ENCODE measurements around the gene CKAP2L.
"Not testable (repeated sequence)": the region's sequence is repeated elsewhere in the genome, so short reads cannot be mapped to it uniquely, and the experiment has no call there.

The CKAP2L gene

DNA sequence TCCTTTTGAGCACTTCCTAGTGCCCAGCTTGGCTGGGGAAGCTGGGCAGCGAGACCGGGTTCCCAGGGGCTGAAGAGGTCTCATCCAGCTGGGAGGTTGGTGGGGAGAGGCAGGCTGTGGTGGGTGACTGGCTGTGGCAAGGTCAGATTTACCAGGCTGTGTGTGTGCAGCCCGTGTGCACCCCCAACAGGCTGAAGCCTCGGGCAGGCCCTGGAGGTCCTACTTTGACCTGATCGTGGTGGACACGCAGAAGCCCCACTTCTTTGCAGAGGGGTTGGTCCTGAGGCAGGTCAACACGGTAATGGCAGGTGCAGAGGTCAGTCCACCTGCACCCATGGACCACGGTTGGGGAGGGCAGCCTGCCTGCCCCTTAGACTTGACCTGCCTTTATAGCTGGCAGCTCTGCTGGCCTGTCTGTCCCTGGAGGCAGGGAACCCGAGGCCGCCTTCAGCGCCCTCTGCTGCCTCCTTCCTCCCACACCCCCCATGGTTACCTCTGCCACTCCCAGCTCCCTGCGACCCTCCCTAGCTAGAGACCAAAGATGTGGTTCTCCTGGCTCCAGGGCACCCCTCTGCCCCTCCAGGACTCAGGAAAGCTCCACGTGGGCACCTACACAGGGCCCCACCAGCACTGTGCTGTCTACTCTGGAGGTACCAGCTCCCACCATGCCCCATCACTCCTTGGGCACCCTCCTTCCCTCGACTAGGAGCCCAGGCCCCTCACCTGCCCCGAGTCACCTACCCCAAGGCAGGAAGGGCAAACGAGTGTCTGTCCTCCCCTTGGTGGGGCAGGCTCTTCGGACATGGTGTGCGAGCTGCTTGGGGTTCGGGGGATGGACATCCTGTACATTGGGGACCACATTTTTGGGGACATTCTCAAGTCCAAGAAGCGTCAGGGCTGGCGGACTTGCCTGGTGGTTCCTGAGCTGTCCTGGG is 39.6 kb downstream of the CKAP2L start:
- no peak for DNase-seq

DNA sequence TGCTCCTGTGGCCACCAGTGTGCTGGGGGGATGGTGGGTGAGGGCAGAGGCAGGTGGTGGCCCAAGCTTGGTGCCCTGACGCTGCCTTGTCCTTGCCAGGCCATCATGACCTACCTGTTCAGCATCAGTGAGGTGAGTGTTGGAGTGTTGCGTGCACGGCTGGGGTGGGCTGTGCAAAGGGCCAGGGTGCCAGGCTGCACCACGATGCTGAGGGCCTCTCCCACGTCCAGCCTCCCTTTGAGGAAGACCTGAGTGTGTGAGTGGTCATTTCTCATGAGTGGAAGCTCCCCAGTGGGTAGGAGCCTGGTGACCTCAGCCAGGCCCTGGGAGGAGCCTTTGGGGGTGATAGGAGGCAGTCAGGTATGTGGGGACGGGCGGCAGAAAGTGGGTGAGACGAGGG is 40.4 kb downstream of the CKAP2L start:
- DNase-seq, result no peak

DNA sequence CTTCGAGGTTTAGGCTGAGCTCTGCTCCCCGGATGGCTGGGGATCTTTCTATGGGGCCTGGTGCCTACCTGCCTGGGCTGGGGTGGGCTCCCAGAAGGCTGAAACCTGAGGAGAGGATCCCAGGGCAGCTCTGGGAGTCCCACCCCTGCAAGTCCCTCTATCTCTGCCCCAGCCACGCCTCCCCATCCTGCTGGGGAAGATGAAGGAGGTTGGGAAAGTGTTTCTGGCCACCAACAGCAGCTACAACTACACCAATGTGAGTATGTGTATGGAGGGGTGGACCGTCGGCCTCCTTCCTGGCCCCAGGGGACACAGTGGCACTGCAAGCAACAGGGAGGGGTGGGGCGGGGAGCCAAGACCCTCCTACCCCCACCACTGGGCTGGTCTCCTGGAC is 40.9 kb downstream of the CKAP2L start:
- no peak for DNase-seq

DNA sequence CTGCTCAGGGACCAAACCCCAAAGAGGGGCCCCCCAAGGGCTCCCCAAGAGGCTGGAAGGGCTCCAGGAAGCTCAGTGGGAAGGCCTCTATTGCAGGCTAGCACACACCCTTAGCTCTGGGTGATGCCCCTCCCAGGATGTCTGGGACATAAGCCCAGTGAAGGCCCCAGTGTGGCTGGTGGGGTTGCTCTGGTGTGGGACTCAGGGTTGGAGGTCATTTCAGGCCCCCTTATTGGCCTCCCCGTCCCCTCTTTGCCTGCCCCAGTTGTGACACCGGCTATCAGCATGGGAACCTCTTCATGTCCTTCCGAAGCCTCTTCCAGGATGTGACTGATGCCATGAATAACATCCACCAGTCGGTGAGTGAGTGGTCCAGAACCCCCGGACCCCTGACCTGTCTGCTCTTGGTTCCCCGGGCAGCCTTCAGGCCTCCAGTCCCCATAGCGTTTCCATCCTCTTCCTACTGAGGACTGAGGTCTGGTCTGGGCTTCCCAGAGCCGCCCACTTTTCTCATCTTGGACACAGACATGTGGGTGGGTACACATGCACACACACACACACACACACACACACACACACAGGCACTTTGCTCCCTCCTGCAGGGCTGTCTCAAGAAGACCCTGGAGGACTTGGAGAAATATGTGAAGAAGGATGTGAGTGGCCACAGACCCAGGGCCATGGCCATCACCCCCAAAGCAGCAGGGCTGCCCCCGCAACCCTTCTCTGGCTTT is 41.4 kb downstream of the CKAP2L start:
- no peak for DNase-seq

DNA sequence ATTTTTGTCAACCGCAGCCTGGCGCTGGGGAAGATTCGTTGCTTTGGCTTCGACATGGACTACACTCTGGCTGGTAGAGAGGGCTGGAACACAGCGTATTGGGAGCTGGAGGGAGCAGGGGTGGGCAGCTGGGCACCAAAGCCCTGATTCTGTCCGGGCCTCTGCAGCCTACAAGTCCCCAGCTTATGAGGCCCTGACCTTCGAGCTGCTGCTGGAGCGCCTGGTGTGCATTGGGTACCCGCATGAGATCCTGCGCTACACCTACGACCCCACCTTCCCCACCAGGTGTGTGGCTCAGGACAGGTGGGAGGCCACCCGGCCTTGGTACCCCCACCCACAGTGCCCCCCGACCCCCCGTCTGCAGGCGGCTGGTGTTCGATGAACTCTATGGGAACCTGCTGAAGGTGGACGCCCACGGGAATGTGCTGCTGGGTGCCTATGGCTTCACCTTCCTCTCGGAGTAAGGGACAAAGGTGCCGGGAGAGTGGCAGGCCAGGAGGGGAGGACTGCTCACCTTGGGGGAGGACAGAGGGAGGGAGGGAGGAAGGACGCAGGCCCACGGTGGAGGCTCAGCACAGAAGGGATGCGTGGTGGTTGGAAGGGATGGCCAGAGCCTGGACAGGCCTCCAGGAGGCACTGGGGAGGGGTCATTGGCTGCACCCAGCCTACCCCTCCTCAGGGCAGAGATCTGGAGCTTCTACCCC is 42.4 kb downstream of the CKAP2L start:
- no peak for DNase-seq

DNA sequence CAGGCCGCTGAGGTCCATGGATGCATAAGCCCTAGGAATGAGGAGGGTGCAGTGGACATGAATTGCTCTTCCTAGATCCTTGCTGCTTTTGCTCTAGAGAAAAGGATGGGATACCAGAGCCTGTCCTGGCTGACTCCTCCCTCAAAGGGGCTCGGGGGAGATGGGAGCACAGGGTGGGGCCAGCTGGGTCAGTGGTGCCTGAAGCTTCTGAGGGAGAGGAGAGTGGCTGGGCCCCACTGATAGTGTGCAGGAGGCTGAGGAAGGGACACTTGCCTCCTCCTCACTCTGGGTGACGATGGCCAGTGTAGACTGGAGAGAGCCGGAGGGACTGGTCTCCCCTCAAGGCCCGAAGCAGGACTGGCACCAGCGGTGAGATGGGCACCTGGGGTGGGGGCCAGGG is 43.6 kb downstream of the CKAP2L start, which contains the start of gene NT5DC4:
NT5DC4 (plus strand) TSS at position 236 of the 400 bp plus-strand sequence; CDS start at position 296, 60 bp downstream.
- no peak for DNase-seq

GRCh38 chr2:112718863-112719370 is 45.5 kb downstream of the CKAP2L start:
- DNase-seq, result no peak

- not testable (repeated sequence) for DNase-seq
These were observed 47.5 kb downstream of the CKAP2L start for GRCh38 chr2:112716826-112717352.

GRCh38 chr2:112716094-112716493 is 48.3 kb downstream of the CKAP2L start:
- DNase-seq, result not testable (repeated sequence)

DNA sequence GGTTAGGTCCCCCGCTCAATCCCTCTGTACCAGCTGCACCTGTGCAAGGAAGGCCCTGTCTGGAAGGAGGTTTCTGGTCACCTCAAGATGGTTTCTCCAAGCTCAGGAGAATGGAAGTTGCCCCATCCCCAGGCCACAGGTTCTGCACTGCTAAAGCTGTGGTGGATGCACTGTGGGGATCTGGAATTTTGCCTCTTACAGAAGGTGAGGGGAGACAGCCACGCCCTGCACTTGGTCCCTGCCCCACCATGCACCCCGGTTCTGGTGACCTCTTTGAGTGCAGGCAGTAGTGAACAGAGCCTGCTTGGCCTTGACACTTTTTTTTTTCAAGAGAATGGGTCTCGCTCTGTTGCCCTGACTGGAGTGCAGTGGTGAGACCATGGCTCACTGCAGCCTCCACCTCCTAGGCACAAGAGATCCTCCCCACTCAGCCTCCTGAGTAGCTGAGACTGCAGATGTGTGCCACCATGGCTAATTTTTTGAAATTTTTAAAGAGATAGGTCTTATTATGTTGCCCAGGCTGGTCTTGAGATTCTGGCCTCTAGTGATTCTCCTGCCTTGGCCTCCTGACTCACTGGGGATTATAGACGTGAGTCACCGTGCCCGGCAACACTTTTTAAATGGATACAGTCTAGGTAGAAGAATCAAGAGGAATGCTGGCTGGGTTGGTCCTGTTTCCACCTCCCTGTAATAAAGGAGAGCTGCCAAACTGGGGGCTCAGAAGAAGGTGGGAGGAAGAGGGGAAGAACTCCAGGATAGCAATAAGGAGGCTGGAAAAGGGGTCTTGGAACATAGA is 49.4 kb downstream of the CKAP2L start:
- DNase-seq, result no peak

DNA sequence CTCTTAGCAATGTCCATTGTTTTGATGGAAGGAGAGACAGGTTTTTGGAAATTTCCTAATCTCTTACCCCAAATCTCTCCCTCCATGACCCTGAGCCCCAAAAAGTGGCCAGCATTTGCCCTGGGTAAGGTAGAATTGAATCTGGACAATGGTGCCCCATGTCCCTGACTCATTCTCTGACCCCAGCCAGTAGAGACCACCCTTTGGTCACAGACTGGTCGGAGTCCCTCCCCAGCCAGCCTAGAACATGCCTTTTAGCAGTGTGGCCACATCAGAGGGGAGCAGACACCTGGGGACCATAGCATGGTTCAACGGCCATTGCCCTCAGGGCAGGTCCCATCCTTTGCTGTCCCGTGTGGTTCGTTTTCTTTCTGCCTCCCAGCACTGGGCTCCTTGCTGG is 50.1 kb downstream of the CKAP2L start:
- no peak for DNase-seq

DNA sequence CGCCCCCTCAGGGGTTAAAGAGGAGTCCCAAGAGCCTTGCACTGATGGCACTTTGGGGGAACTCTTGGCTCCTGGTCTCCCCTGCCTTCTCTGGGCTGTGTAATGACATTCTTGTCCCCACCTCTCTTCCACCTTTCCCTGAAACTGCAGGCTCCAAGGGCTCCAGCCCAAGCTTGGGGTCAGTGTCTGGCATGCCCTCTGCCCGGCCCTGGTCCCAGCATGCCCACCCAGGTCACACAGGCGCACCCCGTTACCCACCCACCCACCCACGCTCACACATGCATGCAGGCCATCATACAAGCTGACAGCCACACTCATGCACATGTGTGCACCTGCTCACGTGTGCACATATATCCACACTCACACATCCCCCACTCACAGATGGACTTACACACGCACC is 50.5 kb downstream of the CKAP2L start:
- DNase-seq, result no peak

DNA sequence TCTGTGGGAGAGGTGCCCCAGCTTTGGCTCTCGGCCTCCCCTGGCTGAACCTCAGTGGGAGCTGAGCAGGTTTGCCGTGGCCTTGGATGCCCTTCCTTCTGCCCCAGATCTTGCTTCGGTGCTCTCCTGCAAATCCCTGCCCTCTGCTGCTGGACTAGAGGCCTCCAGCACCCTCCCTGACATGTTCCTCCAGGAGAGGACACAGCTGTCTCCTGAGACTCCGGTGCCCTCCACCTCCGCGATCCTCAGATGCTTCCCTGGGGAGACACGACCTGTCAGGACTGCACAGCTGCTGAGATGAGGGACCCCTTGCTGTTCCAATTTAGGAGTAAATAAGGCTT is 50.9 kb downstream of the CKAP2L start:
- no peak for DNase-seq

DNA sequence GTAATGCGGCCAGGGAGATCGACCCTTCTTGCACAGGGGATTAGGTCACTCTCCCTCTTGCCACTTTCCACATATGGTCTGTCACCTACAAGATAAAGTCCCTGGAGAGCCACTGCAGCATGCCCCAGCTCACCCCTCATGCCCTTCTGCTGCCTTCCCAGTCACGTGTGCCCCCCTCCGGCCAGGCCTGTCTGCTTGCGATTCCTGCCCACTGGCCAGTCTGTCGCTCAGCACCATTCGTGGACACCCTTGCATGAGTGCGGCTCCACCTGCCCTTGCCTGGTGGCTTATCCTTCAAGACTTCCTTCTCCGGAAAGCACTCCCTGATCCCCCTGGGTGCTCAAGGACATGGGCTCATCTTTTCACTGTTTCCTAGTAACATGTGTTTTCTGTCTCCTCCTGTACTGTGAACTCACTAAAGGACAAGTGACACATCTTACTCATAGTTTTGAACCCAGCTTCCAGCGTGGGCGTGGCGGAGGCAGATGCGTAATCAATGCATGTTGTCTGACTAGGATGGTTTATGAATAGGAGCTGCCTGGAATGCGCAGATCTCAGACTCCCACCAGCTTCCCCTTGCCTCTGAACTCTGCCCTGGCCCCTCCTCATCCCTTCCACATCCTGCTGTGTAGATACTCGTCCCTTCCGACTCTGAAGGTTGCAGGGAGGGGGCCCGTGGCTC is 51.4 kb downstream of the CKAP2L start:
- DNase-seq, result no peak

GRCh38 chr2:112712465-112712864 is 51.9 kb downstream of the CKAP2L start:
- no peak for DNase-seq

DNA sequence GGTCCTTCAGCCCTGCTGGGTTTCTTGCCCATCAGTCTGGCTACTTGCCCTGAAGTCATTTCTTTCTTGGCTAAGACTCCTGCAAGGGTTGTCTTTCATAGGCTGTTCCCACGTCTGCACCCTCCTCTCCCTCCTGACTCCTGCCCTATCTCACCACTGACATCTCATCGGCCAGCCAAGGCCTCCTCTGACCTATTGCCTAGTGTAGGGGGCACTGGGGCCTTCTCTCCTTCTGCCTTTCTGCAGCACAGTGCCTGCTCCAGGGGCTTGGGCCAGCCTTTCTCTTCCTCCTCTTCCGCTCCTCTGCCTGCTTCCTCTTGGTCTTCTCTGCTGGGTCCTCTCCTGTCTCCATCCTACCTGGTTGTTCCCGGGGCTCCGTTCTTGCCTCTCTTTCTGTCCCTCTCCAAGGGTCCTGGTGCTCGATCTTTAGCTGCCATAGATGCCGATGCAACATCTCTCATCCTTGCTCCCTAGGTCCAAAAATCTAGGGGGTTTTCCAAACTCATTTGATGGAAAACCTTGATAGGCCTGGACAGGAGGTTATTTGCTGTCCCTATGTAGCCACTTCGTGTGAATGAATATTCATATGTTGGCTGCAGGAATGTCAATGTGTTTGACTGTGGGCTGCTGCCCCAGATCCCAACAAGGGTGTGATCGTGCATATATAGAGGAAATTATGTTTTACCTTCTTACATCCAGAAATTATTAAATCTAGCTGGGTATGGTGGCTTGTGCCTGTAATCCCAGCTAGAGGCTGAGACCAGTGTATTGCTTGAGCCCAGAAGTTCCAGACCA is 53.3 kb downstream of the CKAP2L start:
- no peak for DNase-seq

- DNase-seq, result no peak
These were observed 54.7 kb downstream of the CKAP2L start for GRCh38 chr2:112709703-112710102.

GRCh38 chr2:112708968-112709367 is 55.4 kb downstream of the CKAP2L start:
- DNase-seq, result no peak

DNA sequence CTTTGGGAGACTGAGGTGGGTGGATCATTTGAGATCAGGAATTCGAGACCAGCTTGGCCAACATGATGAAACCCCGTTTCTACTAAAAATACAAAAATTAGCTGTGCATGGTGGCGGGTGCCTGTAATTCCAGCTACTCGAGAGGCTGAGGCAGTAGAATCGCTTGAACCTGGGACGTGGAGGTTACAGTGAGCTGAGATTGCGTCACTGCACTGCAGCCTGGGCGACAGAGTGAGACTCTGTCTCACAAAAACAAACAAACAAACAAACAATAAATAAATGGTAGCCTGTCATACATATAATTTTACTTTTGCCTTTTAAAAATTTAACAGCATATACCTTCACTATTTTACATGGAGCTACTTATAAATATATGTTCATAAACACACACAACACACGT is 57.5 kb downstream of the CKAP2L start:
- DNase-seq, result not testable (repeated sequence)

- DNase-seq, result no peak
These were observed 58.2 kb downstream of the CKAP2L start for GRCh38 chr2:112706170-112706664.
